ENCODE measurements around the gene TAOK2.

Gene TAOK2

GRCh38 chr16:29971304-29971703 lies 2.4 kb upstream of the TAOK2 start:
- DNase-seq (ENCODE audit: low read depth in 2 of 2): no peak
- no peak for TF ChIP-seq CTCF (IDR thresholded peaks at IDR 0.05; ENCODE audit: low read depth, low read length)
- no peak overlapping the region for H3K4me3 ChIP-seq (replicated peaks in 1 of 2; ENCODE audit: low read depth in 2 of 2, low read length in 2 of 2)

- no peak overlapping the region for H3K4me3 ChIP-seq (replicated peaks in 1 of 2; ENCODE audit: low read depth in 2 of 2, low read length in 2 of 2)
- DNase-seq (ENCODE audit: low read depth in 2 of 2): no peak
- no peak for TF ChIP-seq CTCF (IDR thresholded peaks at IDR 0.05; ENCODE audit: low read depth, low read length)
Observed at GRCh38 chr16:29972500-29972899, 1.2 kb upstream of the TAOK2 start.

GRCh38 chr16:29972992-29973383 lies 680 bp upstream of the TAOK2 start:
- no peak overlapping the region for H3K4me3 ChIP-seq (replicated peaks in 1 of 2; ENCODE audit: low read depth in 2 of 2, low read length in 2 of 2)
- DNase-seq (ENCODE audit: low read depth in 2 of 2): no peak
- no peak for TF ChIP-seq CTCF (IDR thresholded peaks at IDR 0.05; ENCODE audit: low read depth, low read length)

GRCh38 chr16:29974291-29975133 lies 844 bp downstream of the TAOK2 start:
- peak overlapping the region; percentile 92 to 95 for H3K4me3 ChIP-seq (replicated peaks in 1 of 2; ENCODE audit: low read depth in 2 of 2, low read length in 2 of 2)
- DNase-seq (ENCODE audit: low read depth in 2 of 2): peak; percentile 30 to 34
- no peak for TF ChIP-seq CTCF (IDR thresholded peaks at IDR 0.05; ENCODE audit: low read depth, low read length)

GRCh38 chr16:29975134-29975538 lies 1.5 kb downstream of the TAOK2 start:
- TF ChIP-seq CTCF (IDR thresholded peaks at IDR 0.05; ENCODE audit: low read depth, low read length): no peak
- DNase-seq (ENCODE audit: low read depth in 2 of 2): no peak
- peak overlapping the region; percentile 92 to 95 for H3K4me3 ChIP-seq (replicated peaks in 1 of 2; ENCODE audit: low read depth in 2 of 2, low read length in 2 of 2)

- no peak for DNase-seq (ENCODE audit: low read depth in 2 of 2)
- H3K4me3 ChIP-seq (replicated peaks in 1 of 2; ENCODE audit: low read depth in 2 of 2, low read length in 2 of 2): peak overlapping the region; percentile 92 to 95
- TF ChIP-seq CTCF (IDR thresholded peaks at IDR 0.05; ENCODE audit: low read depth, low read length): no peak
Observed at GRCh38 chr16:29975811-29976511, 2.3 kb downstream of the TAOK2 start.

All from cardiac fibroblast (primary cell).